Stomach smooth muscle (tissue), 2 donors: ENCODE measurements around the gene CYP1A2.

Source experiments
- H3K27ac ChIP-seq: one replicate; pipeline ENCODE4 v1.7.0; 2013; ENCODE audit warnings: mild to moderate bottlenecking, low read length, inconsistent platforms
- H3K27me3 ChIP-seq, 2 donors: one replicate each; pipeline ENCODE4 v1.7.0; 2013; ENCODE audit warnings: low read length in 2 of 2; ENCODE audit not compliant: insufficient read depth in 2 of 2, control insufficient read depth in 1 of 2
- H3K36me3 ChIP-seq, 2 donors: one replicate each; pipeline ENCODE4 v1.7.0; 2013; ENCODE audit warnings: low read length in 2 of 2; ENCODE audit not compliant: control insufficient read depth in 2 of 2, insufficient read depth in 2 of 2
- H3K4me1 ChIP-seq: one replicate; pipeline ENCODE4 v1.7.0; 2013; ENCODE audit warnings: low read length; ENCODE audit not compliant: control insufficient read depth, insufficient read depth
- H3K4me3 ChIP-seq, 2 donors: one replicate each; pipeline ENCODE4 v1.7.0; 2013; ENCODE audit warnings: low read length in 2 of 2
- H3K9ac ChIP-seq, 2 donors: one replicate each; pipeline ENCODE4 v1.7.0; 2013; ENCODE audit warnings: low read length in 2 of 2, mild to moderate bottlenecking in 1 of 2
- H3K9me3 ChIP-seq, 2 donors: one replicate each; pipeline ENCODE4 v1.7.0; 2013; ENCODE audit warnings: low read length in 2 of 2; ENCODE audit not compliant: control insufficient read depth in 2 of 2
- donor health status: healthy.
- donor health status: Pancreatic carcinoma.

CYP1A2 gene

DNA sequence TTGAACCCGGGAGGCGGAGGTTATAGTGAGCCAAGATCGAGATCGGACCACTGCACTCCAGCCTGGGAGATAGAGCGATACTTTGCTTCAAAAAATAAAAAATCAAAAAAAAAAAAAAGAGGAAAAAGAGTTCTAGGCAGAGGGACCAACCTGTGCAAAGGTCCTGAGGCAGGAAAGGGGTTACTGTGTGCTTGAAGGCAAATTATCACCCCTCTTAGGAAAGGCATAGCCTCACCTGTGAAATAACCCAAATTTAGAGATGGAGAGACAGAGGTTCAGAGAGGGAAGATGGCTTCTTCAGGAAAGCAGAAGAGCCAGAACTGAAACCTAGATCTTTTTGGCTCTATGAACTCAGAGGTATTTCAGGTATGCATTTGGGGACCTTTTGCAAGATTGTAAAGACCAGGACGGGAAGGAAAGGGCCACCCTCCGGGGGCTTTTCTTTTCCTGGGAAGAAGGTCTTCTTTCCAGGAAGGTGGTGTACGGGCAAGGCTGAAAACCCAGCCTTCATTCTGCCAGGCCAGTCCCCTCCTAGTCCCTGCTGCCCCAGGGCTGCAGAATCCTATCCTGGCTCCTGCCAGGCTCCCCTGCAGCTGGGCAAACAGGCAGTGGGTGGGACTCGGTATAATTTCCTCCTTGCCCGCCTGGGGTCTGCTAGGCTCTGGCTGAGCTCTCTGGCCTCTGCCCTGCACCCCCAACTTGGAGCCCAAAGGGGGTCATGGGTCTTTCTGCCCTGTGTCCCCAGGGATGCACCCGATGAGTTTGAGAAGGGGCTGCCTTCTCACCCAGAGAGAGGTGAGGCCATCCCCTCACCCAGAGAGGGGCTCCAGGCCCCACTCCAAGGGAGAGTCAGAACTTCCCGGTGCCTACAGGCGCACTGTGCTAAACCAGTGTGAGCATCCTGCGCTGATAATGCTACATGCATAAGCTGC lies 18.8 kb downstream of the CYP1A2 start:
- H3K27ac ChIP-seq = no peak overlapping the region
- no peak overlapping the region for H3K4me3 ChIP-seq
- no peaks in the 10 kb centered on the region for H3K36me3 ChIP-seq
- no peak overlapping the region for H3K9ac ChIP-seq
- H3K9me3 ChIP-seq = no peaks in the 10 kb centered on the region
- H3K4me1 ChIP-seq = peaks cover 4% of the 10 kb centered on the region
- peaks cover 8 to 14% of the 10 kb centered on the region in 2 donors for H3K27me3 ChIP-seq

DNA sequence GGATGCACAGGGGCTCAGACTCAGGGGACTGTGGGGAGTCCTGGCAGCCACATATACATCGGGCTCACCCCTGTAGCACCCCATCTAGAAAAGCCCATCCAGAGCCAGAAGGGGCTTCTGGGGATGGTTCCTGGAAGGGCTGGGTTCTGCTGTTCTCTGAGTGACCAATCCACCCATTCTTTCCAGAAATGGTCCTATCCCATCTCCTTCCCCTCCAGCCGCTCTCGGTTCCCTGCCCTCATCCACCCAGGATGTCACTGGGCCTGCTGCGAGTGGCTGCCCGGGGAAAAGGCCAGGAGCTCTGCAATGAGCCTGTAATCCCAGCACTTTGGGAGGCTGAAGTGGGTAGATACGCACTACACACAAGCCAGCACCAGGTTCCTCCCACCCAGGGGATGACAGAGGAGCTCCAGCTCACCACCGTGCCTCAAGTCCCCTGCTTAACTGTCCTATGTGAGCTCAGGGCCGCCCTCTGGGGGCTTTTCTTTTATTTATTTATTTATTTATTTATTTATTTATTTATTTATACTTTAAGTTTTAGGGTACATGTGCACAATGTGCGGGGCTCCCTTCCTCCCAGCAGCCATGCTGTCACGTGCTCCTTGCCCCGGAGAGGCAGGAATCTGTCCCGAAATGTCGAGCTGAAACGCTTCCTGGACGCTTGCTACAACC lies 19.6 kb downstream of the CYP1A2 start:
- H3K9ac ChIP-seq = no peak overlapping the region
- no peaks in the 10 kb centered on the region for H3K36me3 ChIP-seq
- H3K4me1 ChIP-seq = peaks cover 4% of the 10 kb centered on the region
- H3K9me3 ChIP-seq = no peaks in the 10 kb centered on the region
- no peak overlapping the region for H3K27ac ChIP-seq
- H3K4me3 ChIP-seq = no peak overlapping the region
- peaks cover 8 to 12% of the 10 kb centered on the region in 2 donors for H3K27me3 ChIP-seq

DNA sequence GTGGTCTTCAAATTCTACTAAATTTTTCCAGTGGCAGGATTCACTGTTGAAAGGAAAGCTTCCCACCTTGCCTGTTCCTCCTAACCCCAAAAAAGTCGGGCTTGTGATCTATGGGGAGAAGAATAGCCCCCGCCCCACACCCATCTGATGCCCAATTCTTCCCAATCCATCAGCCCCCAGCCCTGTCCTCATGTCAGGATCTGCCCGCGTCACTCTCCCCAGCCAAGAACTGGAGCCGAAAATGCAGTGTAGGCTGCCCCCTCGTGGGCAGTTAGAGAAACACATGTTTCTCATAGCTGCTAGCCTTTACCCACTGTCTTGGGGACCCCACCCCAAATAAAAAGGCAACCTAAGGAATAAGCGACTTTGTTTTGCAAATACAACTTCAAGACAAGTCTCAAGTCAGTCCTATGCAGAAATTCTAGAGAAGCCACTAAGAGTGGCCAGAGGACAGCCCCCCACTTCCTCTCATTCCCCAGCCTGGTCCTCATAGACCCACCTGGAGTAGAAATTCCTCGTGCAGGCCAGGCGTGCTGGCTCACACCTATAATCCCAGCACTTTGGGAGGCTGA lies 20.2 kb downstream of the CYP1A2 start:
- H3K9me3 ChIP-seq = no peaks in the 10 kb centered on the region
- H3K4me3 ChIP-seq = no peak overlapping the region
- no peaks in the 10 kb centered on the region for H3K36me3 ChIP-seq
- H3K4me1 ChIP-seq = peaks cover 4% of the 10 kb centered on the region
- peaks cover 8 to 11% of the 10 kb centered on the region in 2 donors for H3K27me3 ChIP-seq
- H3K9ac ChIP-seq = no peak overlapping the region
- no peak overlapping the region for H3K27ac ChIP-seq

GRCh38 chr15:74769463-74770025 lies 20.9 kb downstream of the CYP1A2 start:
- no peaks in the 10 kb centered on the region for H3K36me3 ChIP-seq
- no peak overlapping the region for H3K4me3 ChIP-seq
- H3K9ac ChIP-seq = no peak overlapping the region
- H3K27ac ChIP-seq = no peak overlapping the region
- H3K27me3 ChIP-seq = peaks cover 8 to 11% of the 10 kb centered on the region in 2 donors
- H3K4me1 ChIP-seq = peaks cover 4% of the 10 kb centered on the region
- H3K9me3 ChIP-seq = no peaks in the 10 kb centered on the region

DNA sequence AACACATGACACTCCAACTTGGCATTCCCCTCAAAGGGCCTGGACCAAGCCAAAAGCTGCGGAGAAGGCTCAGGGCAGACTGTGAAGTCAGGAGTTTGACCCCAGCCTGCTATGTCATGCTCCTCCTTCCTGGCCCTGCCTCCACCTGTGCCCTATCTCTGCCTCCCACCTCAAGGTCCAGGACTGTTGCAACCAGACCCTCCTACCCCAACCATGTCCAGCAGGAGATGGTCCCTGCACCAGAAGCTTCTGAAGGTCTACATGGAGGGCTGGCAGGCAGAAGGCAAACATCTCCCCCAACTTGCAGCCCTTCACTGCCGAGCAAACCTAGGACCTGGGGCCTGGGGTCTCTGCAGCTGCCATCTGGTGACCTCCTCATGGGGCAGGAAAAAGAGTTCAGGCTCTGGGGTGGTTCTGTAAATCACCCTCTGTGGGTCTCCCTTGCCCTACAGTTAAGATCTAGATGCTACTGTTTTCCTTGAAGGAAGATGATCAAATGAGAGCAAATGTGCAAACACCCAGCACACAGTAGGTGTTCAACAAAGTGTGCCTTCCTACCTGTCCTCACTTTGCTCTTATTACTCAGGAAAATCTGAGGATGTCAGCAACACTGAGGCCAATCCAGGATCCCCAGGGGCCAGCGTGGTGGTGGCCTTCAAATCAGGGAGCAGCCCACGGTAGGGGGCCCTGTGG lies 21.7 kb downstream of the CYP1A2 start:
- peaks cover 5% of the 10 kb centered on the region for H3K4me1 ChIP-seq
- no peak overlapping the region for H3K9ac ChIP-seq
- H3K27ac ChIP-seq = no peak overlapping the region
- H3K36me3 ChIP-seq = no peaks in the 10 kb centered on the region
- peaks cover 8 to 11% of the 10 kb centered on the region in 2 donors for H3K27me3 ChIP-seq
- H3K4me3 ChIP-seq = no peak overlapping the region
- H3K9me3 ChIP-seq = no peaks in the 10 kb centered on the region

DNA sequence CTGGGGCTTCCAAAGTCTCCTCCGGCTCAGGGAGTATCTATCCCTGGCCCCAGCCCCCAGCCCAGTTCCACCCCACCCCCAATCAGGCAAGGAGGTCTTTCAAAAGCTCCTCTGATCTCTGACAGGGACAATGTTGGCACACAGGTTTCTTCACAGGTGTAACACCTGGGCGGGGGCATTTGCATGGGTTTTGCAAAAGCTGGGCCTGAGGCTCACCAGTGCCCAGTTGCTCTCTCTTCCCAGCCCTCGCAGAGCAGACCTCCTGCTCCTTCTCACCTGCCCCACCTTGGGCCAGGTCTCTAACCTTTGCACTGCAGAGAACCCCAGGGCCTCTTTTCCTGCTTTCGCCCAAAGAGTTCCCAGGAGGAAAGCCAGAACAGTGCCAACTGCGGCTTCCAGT lies 24.7 kb downstream of the CYP1A2 start:
- Histone ChIP-seq H3K27me3 (peaks cover 5% of the 10 kb centered on the region in 2 donors), H3K27ac (no peak overlapping the region), H3K9me3 (no peaks in the 10 kb centered on the region), H3K4me1 (peaks cover 18% of the 10 kb centered on the region), H3K36me3 (no peaks in the 10 kb centered on the region), H3K9ac (no peak overlapping the region), H3K4me3 (no peak overlapping the region)

DNA sequence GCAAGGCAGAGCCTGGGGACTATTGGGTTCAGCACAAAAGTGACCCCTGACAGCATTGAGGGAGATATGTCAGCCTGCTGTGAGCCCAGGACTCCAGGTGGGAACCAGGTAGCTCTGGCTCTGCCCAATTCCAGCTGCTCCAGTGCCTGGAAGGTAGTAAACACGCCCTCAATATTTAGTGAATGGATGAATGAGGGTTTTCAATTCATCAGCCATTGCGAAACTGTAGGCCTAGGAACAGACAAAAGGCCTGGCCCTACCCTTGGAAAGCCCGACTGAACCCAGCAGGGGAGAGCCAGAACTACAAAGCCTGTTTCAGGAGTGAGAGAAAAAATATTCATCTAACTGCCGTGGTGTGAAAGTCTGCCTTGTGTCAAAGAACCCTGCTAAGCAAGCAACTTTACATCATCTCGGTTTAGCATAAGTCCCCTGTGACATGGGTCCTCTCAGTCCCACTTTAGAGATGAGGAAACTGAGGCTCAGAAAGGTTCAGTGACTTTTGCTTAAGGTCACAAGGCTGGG lies 25.1 kb downstream of the CYP1A2 start:
- no peak overlapping the region for H3K4me3 ChIP-seq
- H3K4me1 ChIP-seq = peaks cover 18% of the 10 kb centered on the region
- H3K9ac ChIP-seq = no peak overlapping the region
- no peaks in the 10 kb centered on the region for H3K36me3 ChIP-seq
- H3K27ac ChIP-seq = no peak overlapping the region
- H3K27me3 ChIP-seq = peaks cover 5% of the 10 kb centered on the region in 2 donors
- H3K9me3 ChIP-seq = no peaks in the 10 kb centered on the region

GRCh38 chr15:74775132-74775562 lies 26.5 kb downstream of the CYP1A2 start:
- Histone ChIP-seq H3K36me3 (no peaks in the 10 kb centered on the region), H3K27ac (no peak overlapping the region), H3K4me1 (peaks cover 18% of the 10 kb centered on the region), H3K27me3 (peaks cover 1 to 5% of the 10 kb centered on the region in 2 donors), H3K9ac (no peak overlapping the region), H3K9me3 (no peaks in the 10 kb centered on the region), H3K4me3 (no peak overlapping the region)

DNA sequence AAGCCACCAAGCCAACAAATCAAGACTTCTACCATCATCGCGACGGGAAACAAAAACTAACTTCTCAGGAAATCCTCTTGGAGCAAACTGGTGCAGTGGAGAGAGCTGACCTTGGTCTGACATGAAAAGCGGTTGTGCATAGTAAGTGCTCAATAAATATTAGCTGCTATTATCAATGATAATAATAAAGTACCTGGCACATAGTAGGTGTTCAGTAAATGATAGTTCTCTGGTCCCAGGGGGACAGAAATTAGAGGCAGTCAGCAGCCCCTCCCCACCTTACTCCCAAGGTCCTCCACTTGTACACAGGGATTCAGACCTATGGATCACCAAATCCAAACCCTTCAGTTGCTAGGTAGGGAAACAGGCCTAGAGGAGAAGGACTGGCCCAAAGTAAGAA lies 27.2 kb downstream of the CYP1A2 start:
- no peaks in the 10 kb centered on the region for H3K36me3 ChIP-seq
- H3K4me3 ChIP-seq = no peak overlapping the region
- no peak overlapping the region for H3K27ac ChIP-seq
- H3K27me3 ChIP-seq = no peaks in the 10 kb centered on the region
- H3K9ac ChIP-seq = no peak overlapping the region
- H3K9me3 ChIP-seq = no peaks in the 10 kb centered on the region
- peaks cover 20% of the 10 kb centered on the region for H3K4me1 ChIP-seq
